ENCODE results near the gene C10orf88.
"Not testable (repeated sequence)": the region's sequence is repeated elsewhere in the genome, so short reads cannot be mapped to it uniquely, and the experiment has no call there.

The C10orf88 gene

GRCh38 chr10:122957474-122957873 is 3.4 kb upstream of the C10orf88 start:
- DNase-seq, result peak; percentile 4

- DNase-seq, result no peak
These were observed 1.9 kb upstream of the C10orf88 start for GRCh38 chr10:122955892-122956291.

- DNase-seq, result no peak
These were observed 664 bp upstream of the C10orf88 start for GRCh38 chr10:122954731-122955050.

DNA sequence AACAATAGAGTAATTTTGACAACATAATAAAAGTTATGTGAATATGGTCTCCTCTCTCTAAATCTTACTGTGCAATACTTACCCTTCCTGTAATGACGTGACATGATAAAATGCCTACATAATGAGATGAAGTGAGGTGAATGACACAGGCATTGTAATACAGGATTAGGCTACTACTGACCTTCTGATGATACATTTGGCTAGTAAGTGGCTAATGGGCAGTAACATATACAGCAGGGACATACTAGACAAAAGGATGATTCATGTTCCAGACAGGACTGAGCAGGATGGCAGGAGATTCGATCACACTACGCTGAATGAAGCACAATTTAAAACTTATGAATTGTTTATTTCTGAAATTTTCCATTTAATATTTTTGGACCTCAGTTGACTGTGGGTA is 4.7 kb downstream of the C10orf88 start:
- DNase-seq, result no peak

- peak; percentile 75 for DNase-seq
These were observed 14.0 kb downstream of the C10orf88 start for GRCh38 chr10:122939856-122940543.

DNA sequence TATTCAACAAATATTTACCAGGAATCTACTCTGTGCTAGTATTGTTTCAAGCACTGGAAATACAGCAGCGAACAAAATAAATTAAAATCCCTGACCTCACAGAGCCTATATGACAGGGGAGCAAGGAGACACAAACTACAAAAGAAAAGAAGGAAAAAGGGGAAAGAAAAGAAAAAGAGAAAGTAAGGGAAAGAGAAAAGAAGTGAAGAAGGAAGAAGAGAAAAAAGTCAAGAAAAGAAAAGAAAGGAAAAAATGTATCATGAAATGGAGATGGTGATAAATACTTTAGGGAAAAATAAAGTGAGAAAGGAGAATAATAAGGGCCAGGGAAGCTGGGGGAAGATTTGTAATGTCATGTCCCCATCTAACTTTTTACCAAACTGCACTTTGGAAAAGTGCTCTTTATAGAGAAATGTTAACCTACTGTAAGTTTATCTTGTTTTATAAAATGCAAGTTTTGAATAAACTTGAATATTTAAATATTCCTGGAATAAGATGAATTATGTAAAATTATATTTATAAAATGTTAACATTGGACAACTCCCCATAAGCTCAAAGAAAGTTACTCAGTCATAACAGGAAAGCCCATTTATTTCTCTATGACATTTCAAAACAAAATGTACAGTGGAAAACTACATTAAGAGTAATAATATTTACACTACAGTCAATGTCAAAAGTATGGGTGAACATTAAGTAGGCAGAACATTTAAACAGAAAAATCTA is 14.7 kb downstream of the C10orf88 start:
- no peak for DNase-seq

DNA sequence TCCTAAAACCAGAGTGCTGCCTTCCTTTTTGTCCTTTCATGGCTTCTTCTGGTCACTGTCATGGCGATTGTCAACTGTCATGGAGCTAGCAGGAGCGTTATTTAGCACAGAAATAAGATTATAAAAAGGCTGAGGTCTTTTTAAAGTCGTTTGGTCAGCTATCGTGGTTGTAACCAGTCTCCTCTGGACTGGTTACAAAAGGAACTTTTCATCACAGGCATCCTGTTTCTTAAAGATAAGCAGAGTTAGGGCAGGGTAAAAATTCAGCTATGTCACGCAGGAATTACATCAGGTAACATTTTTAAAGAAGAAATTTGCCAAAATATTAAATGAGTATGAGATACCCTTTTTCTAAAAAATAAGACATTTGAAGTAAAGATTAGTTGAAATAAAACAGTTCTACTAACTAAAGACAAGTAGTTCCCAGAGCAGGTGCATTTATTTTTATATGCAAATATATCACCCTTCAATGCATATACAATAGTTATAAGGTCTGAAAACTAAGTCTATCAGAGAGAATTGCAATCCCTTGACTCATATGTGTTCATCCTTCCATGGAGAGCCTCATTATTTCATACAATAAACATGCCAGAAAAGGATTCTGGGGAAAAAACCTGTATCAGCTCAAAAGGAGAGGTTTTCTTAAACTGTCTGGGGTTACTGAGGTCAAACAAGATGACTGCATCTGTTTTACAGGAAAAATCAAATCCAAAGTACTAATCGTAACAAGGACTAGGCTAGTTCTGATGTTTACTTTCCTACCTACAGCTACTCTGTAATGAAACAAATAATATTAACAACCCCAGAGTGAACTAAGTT is 22.7 kb downstream of the C10orf88 start:
- peak; percentile 22 for DNase-seq

DNA sequence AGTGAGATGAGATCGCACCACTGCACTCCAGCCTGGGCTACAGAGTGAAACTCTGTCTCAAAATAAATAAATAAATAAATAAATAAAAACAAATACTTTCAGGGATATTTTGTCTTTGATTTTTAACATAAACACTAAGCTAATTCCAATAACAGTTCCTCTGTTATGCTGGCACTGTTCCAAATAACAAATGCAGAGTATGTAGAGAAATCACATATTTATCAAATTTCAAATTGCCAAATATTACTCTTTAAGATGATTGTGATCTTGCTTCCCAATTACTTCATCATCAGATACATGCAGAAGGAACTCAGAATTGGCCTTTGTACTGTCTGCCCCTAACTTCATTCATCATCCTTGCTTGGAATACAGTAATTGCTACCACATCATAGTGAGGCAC is 23.9 kb downstream of the C10orf88 start:
- no peak for DNase-seq

DNA sequence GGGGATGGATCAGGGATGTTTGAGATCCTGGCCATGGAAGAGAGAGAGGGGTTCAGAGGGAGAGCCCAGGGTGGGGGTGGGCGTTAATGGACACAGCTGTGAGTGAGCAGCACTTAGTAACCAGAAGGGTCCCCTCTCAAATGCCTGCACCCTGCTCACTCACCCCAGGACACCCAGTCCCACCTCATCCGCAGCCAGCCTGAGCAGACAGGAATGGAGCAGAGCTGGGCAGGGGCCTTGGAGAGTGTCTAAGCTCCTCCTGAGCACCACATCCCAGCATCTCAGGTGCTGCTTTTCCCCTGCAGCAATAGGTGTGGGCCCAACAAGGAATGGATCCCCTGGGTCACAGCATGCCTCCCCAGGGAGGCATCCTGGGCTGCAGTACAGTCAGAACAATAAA is 38.3 kb downstream of the C10orf88 start:
- DNase-seq, result no peak

DNA sequence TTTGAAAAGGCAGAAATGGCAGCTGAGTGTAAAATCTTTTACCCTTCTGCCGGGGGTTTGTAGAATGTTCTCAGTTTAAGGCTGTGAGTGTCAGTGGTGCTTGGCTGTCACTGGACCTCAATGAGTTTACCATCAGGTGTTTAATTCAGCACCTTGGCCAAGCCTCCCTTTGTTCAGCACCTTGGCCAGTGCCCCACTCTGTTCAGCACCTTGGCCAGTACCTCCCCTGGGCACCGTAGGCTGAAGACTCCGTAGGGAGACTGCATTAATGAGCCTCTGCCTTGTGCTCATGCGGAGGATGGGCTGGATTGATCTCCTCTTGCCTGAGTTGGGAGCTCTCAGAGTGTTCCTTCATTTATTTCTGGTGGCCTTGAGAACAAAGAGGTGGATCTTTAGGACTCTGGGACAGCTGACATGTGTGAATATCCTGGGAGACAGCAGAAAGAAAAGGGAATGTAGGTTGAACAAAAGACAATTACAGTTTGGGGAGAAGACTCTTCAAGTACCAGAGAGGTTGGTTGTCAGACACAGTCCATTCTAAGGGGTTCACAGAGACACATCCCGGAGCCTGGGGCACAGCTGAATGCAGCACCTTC is 42.0 kb downstream of the C10orf88 start:
- DNase-seq, result peak; percentile 35

DNA sequence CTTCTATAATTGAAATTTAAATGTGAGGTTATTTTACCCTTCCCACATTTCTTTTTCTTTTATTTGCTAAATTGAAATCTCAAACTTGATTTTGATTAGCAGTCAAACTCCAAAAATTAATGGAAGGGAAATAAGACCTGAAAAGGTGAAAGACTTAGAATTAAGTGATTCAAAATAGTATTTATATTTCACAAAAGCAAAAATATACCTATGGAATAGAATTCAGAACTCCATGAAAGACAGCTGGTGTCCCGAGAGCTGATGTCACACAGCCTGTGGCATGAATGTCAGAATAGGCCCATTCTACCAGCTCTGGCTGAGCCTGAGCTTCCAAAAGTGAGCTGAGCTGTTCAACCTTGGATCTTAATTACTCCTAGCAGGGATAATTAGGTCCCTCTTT is 43.7 kb downstream of the C10orf88 start, which contains the start of gene FAM24A:
FAM24A (plus strand) TSS at position 301 of the 400 bp plus-strand sequence. CDS start 1,025 bp downstream, outside the sequence.
- no peak for DNase-seq

GRCh38 chr10:122903861-122904260 is 50.2 kb downstream of the C10orf88 start:
- DNase-seq, result not testable (repeated sequence)

DNA sequence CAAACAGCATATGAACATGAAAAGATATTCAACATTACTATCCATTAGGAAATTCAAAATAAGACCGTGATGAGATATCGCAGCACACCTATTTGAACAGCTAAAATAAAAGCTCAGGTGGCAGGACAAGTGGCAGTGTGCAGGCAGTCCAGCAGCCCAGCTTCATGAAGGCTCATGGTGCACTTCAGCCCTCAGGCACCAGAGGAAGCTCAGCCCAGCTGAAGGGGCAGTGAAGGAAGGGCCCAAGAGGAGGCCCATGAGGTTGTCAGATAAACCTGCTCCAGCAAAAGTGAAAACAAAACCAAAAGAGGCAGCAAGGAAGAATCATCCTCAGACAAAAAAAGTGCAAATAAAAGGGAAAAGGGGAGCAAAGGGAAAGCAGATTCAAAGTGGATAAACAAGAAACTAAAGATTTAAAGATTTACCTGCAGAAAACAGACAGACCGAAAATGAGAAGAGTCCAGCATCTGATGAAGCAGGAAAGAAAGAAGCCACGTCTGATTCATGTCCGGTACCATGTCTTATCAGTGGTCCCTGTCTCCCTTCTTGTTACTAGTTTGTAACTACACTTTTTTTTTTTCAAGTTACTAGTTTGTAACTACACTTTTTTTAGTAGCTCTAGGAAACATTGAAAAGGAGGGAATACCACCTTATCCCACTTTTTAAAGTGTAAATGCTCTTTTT is 59.6 kb downstream of the C10orf88 start:
- DNase-seq, result no peak

- no peak for DNase-seq
These were observed 69.9 kb downstream of the C10orf88 start for GRCh38 chr10:122884166-122884565.

DNA sequence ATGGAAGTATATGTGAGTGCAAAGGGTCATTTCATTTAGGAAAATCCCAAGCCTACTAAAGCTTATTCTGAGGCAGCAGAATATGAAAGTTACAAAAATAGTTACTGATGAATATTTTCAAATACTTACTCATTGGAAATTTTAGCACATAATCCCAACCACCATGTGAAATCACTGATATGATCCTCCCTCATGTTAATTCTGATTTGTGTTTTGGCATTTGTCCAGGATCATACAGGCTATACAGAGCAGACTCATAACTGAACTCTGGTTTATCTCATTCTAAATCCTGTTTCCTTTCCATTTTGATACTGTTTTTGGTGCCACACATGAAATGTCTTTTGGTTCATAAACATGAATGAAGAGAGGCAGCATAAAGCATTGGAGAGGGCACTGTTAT is 71.3 kb downstream of the C10orf88 start:
- DNase-seq, result no peak
